Stomach (tissue), 9 donors: Measurements from ENCODE around the gene SESN2. TPM values are rescaled to one million over a fixed set of nuclear protein-coding genes. Genes with fewer than 3 reads are reported as not detected.
"Not testable (repeated sequence)": the region's sequence is repeated elsewhere in the genome, so short reads cannot be mapped to it uniquely, and the experiment has no call there.

ENCODE experiments used
- DNase-seq, 2 donors: peaks; one replicate each; pipeline versions ENCODE4 v3.0.0 to v3.0.0-alpha.2; 2013 to 2019
- H3K27ac ChIP-seq, 5 donors: fragments of 200-600 bp in 4 of 5; sonication (generic) in 4 of 5; one replicate each; pipeline ENCODE4 v1.5.1; 2013 to 2019; ENCODE audit warnings: mild to moderate bottlenecking in 1 of 5, moderate library complexity in 1 of 5
- H3K27me3 ChIP-seq, 3 donors: fragments of 200-600 bp; sonication (generic); one replicate each; pipeline ENCODE4 v1.5.1; 2017 to 2019; ENCODE audit warnings: mixed run types in 1 of 3
- H3K36me3 ChIP-seq, 4 donors: fragments of 200-600 bp; sonication (generic); 1 replicate in 3 of 4; 2 replicates in 1 of 4; pipeline ENCODE4 v1.5.1; 2016 to 2019
- H3K4me1 ChIP-seq, 4 donors: fragments of 200-600 bp; sonication (generic); one replicate each; pipeline ENCODE4 v1.5.1; 2016 to 2019
- H3K4me3 ChIP-seq, 4 donors: fragments of 200-600 bp; sonication (generic) in 3 of 4; one replicate each; pipeline ENCODE4 v1.5.1; 2016 to 2019; ENCODE audit warnings: mild to moderate bottlenecking in 1 of 4
- H3K9me3 ChIP-seq, 4 donors: fragments of 200-600 bp; sonication (generic); one replicate each; pipeline ENCODE4 v1.5.1; 2016 to 2019
- CTCF ChIP-seq, 7 experiments: fragments of 450-650 bp in 4 of 7; fragments of 200-600 bp in 3 of 7; sonication (generic) in 3 of 7; IDR thresholded peaks; one replicate each; pipeline ENCODE4 v1.5.1; 2016 to 2019; ENCODE audit warnings: antibody characterized with exemption in 7 of 7, control low read depth in 2 of 7, mild to moderate bottlenecking in 1 of 7
- EP300 ChIP-seq: sonication (generic); formaldehyde crosslinking; IDR thresholded peaks from one replicate; pipeline ENCODE4 v1.6.1; 2017; ENCODE audit warnings: antibody characterized with exemption
- POLR2A ChIP-seq, 4 donors: fragments of 450-650 bp; IDR thresholded peaks; one replicate each; pipeline ENCODE4 v1.6.1; 2016; ENCODE audit warnings: antibody characterized with exemption in 4 of 4, control low read depth in 2 of 4, mild to moderate bottlenecking in 1 of 4, moderate library complexity in 1 of 4
- POLR2AphosphoS5 ChIP-seq, 3 donors: sonication (generic); formaldehyde crosslinking; IDR thresholded peaks; one replicate each; pipeline ENCODE4 v1.6.1; 2016; ENCODE audit warnings: antibody characterized with exemption in 3 of 3
- WGBS, 5 donors: extraction: QIAGEN DNeasy Blood & Tissue Kit in 3 of 5; methylation state at CpG; one replicate each; pipeline versions ENCODE4 v1.1.5 to v1.1.7; 2013 to 2018; 5-methylcytosine and 5-hydroxymethylcytosine counted together
- intact Hi-C: fragments of 100-400 bp; cut with DNase I; formaldehyde crosslinking; loops from one replicate; pipeline ENCODE4 v1.15.1; 2023; ENCODE audit warnings: low total_unique reads
- polyA plus RNA-seq, 3 donors: library from polyadenylated mRNA; stranded (reverse); fragments of 200-250 nt; gene quantifications; one replicate each; pipeline ENCODE4 v1.2.3, GENCODE V29; 2013
- total RNA-seq, 5 donors: library from RNA; depleted of rRNA; stranded (reverse); fragments of >200 nt; gene quantifications; one replicate each; pipeline versions ENCODE4 v1.1.0 to v1.2.3, GENCODE V29; 2014 to 2016
- donor health status: healthy with polysubstance abuse.
- donor health status: Bipolar disorder and iron deficiency.
- donor health status: healthy.

SESN2 gene
- total and polyA plus RNA-seq, 8 donors: 2.3 to 20.3 (median 6.3) TPM

- Histone ChIP-seq H3K27me3 (no peaks in the 10 kb centered on the region), H3K36me3 (no peaks in the 10 kb centered on the region), H3K4me3 (no peak overlapping the region), H3K27ac (no peak overlapping the region), H3K9me3 (no peaks in the 10 kb centered on the region), H3K4me1 (peaks cover 0 to 2% (median 0%) of the 10 kb centered on the region in 4 donors)
- intact Hi-C loops: loop anchor here (10.0 kb wide), 1 partner anchor 57 kb away; no protein-coding TSS in a partner anchor
- DNase-seq: peak in 1 of 2 donors; percentile 77
- 35 to 46% (median 38%) methylated on average over 3 of the region's 3 CpGs for WGBS, 5 donors
- TF ChIP-seq EP300 (no peak), POLR2AphosphoS5 (IDR thresholded peaks at IDR 0.05) (no peak), CTCF (IDR thresholded peaks at IDR 0.05) (no peak), POLR2A (IDR thresholded peaks at IDR 0.05) (no peak)
Observed at GRCh38 chr1:28322194-28322593, 62.9 kb downstream of the SESN2 start.

GRCh38 chr1:28323720-28324119, 64.4 kb downstream of the SESN2 start:
- Histone ChIP-seq H3K4me1 (peaks cover 7 to 16% (median 7%) of the 10 kb centered on the region in 4 donors), H3K4me3 (no peak overlapping the region), H3K36me3 (no peaks in the 10 kb centered on the region), H3K27ac (no peak overlapping the region), H3K27me3 (no peaks in the 10 kb centered on the region), H3K9me3 (no peaks in the 10 kb centered on the region)
- 21 to 35% (median 27%) methylated on average over 3 of the region's 3 CpGs for WGBS, 5 donors
- intact Hi-C loops: loop anchor here (10.0 kb wide), 1 partner anchor 59 kb away; no protein-coding TSS in a partner anchor
- DNase-seq: peak in 1 of 2 donors; percentile 37
- TF ChIP-seq POLR2AphosphoS5 (IDR thresholded peaks at IDR 0.05) (no peak), CTCF (IDR thresholded peaks at IDR 0.05) (no peak), POLR2A (IDR thresholded peaks at IDR 0.05) (no peak), EP300 (no peak)

- no peaks in the 10 kb centered on the region for H3K9me3 ChIP-seq
- H3K4me1 ChIP-seq: peaks cover 15 to 34% (median 20%) of the 10 kb centered on the region in 4 donors
- no peak for DNase-seq
- no peak overlapping the region for H3K4me3 ChIP-seq
- intact Hi-C loops: loop anchor here (10.0 kb wide), 1 partner anchor 62 kb away; no protein-coding TSS in a partner anchor
- no peak for TF ChIP-seq POLR2AphosphoS5 (IDR thresholded peaks at IDR 0.05)
- TF ChIP-seq POLR2A (IDR thresholded peaks at IDR 0.05): no peak
- TF ChIP-seq CTCF (IDR thresholded peaks at IDR 0.05): no peak
- TF ChIP-seq EP300: no peak
- H3K27ac ChIP-seq: no peak overlapping the region
- H3K27me3 ChIP-seq: no peaks in the 10 kb centered on the region
- peaks cover 3 to 12% (median 11%) of the 10 kb centered on the region in 4 donors for H3K36me3 ChIP-seq
Observed at GRCh38 chr1:28326515-28326914, 67.2 kb downstream of the SESN2 start.

- Histone ChIP-seq H3K36me3 (peaks cover 8 to 16% (median 15%) of the 10 kb centered on the region in 4 donors), H3K4me3 (no peak overlapping the region), H3K27me3 (no peaks in the 10 kb centered on the region), H3K27ac (no peak overlapping the region), H3K4me1 (peaks cover 15 to 34% (median 20%) of the 10 kb centered on the region in 4 donors), H3K9me3 (no peaks in the 10 kb centered on the region)
- intact Hi-C loops: loop anchor here (10.0 kb wide), 1 partner anchor 62 kb away; no protein-coding TSS in a partner anchor
- WGBS, 5 donors: 83 to 93% (median 85%) methylated on average over 3 of the region's 3 CpGs
- TF ChIP-seq EP300 (no peak), CTCF (IDR thresholded peaks at IDR 0.05) (no peak), POLR2AphosphoS5 (IDR thresholded peaks at IDR 0.05) (no peak), POLR2A (IDR thresholded peaks at IDR 0.05) (no peak)
- no peak for DNase-seq
Observed at GRCh38 chr1:28326984-28327383, 67.7 kb downstream of the SESN2 start.

GRCh38 chr1:28327431-28327830, 68.1 kb downstream of the SESN2 start:
- intact Hi-C loops: loop anchor here (10.0 kb wide), 1 partner anchor 63 kb away; no protein-coding TSS in a partner anchor
- H3K27ac ChIP-seq, H3K4me3 ChIP-seq, H3K27me3 ChIP-seq, DNase-seq, H3K9me3 ChIP-seq: not testable (repeated sequence)
- Histone ChIP-seq H3K4me1 (peaks cover 15 to 34% (median 20%) of the 10 kb centered on the region in 4 donors), H3K36me3 (peaks cover 13 to 21% (median 20%) of the 10 kb centered on the region in 4 donors)
- 79 to 93% (median 88%) methylated on average over 11 of the region's 11 CpGs for WGBS, 5 donors
